DOHH2 (cell line): ENCODE measurements around the gene MROH2B.

Experiments used
- H3F3A ChIP-seq: fragments of 200-600 bp; sonication (generic), shearing (Covaris generic); 2 replicates; pipeline ENCODE4 v1.6.0; 2016; ENCODE audit warnings: antibody characterized with exemption, mild to moderate bottlenecking; ENCODE audit not compliant: control insufficient read depth, insufficient read depth
- H3K27ac ChIP-seq: fragments of 200-600 bp; sonication (generic); 2 replicates; pipeline ENCODE4 v1.5.1; 2014; ENCODE audit warnings: low read depth, mild to moderate bottlenecking, low read length, moderate library complexity
- H3K27me3 ChIP-seq: fragments of 200-600 bp; sonication (generic); 2 replicates; pipeline ENCODE4 v1.6.1; 2014; ENCODE audit warnings: mild to moderate bottlenecking, low read length, mixed read lengths; ENCODE audit not compliant: control insufficient read depth
- H3K36me3 ChIP-seq: fragments of 200-600 bp; sonication (generic); 2 replicates; pipeline ENCODE4 v1.6.1; 2014; ENCODE audit warnings: mild to moderate bottlenecking, low read length, moderate library complexity, mixed read lengths; ENCODE audit not compliant: control insufficient read depth
- H3K4me1 ChIP-seq: fragments of 200-600 bp; sonication (generic); 2 replicates; pipeline ENCODE4 v1.6.1; 2014; ENCODE audit warnings: mild to moderate bottlenecking, low read length, mixed read lengths; ENCODE audit not compliant: control insufficient read depth
- H3K4me2 ChIP-seq: fragments of 200-600 bp; sonication (generic); 2 replicates; pipeline ENCODE4 v1.6.0; 2014; ENCODE audit warnings: mild to moderate bottlenecking, low read length, moderate library complexity
- H3K4me3 ChIP-seq: fragments of 200-600 bp; sonication (generic); 2 replicates; pipeline ENCODE4 v1.5.1; 2014; ENCODE audit warnings: mild to moderate bottlenecking, low read length, mixed read lengths
- H3K79me2 ChIP-seq: fragments of 200-600 bp; sonication (generic); 2 replicates; pipeline ENCODE4 v1.6.1; 2014; ENCODE audit warnings: mild to moderate bottlenecking, low read length, mixed read lengths; ENCODE audit not compliant: control insufficient read depth
- H3K9me2 ChIP-seq: fragments of 200-600 bp; sonication (generic); replicated peaks from 2 replicates; pipeline ENCODE4 v1.6.1; 2014; ENCODE audit warnings: mild to moderate bottlenecking, low read length, mixed read lengths; ENCODE audit not compliant: control insufficient read depth
- H3K9me3 ChIP-seq: fragments of 200-600 bp; sonication (generic); 2 replicates; pipeline ENCODE4 v1.6.1; 2014; ENCODE audit warnings: antibody characterized with exemption, low read length, mixed read lengths; ENCODE audit not compliant: control insufficient read depth, insufficient read depth
- H4K20me1 ChIP-seq: fragments of 200-600 bp; sonication (generic); 2 replicates; pipeline ENCODE4 v1.6.0; 2014; ENCODE audit warnings: low read depth, mild to moderate bottlenecking, antibody characterized with exemption, low read length, moderate library complexity; ENCODE audit not compliant: control insufficient read depth, insufficient read depth
- CTCF ChIP-seq: fragments of 200-600 bp; sonication (generic); IDR thresholded peaks from one replicate; pipeline ENCODE4 v1.5.1; 2014; ENCODE audit warnings: antibody characterized with exemption, mild to moderate bottlenecking, low read depth, low read length; ENCODE audit not compliant: poor library complexity, severe bottlenecking
- EZH2phosphoT487 ChIP-seq: fragments of 200-600 bp; sonication (generic); IDR thresholded peaks from 2 replicates; pipeline ENCODE4 v1.6.1; 2017; ENCODE audit warnings: borderline replicate concordance, mild to moderate bottlenecking, antibody characterized with exemption, low read length, moderate library complexity, mixed read lengths

Gene MROH2B

GRCh38 chr5:41009232-41009631 is 61.9 kb downstream of the MROH2B start:
- Histone ChIP-seq H3K36me3 (no peaks in the 10 kb centered on the region), H3K4me3 (no peak overlapping the region), H3K4me2 (no peak overlapping the region), H4K20me1 (no peaks in the 10 kb centered on the region), H3K79me2 (no peaks in the 10 kb centered on the region), H3K27ac (no peak overlapping the region), H3K9me2 (no peaks in the 10 kb centered on the region), H3K27me3 (no peaks in the 10 kb centered on the region), H3F3A (no peaks in the 10 kb centered on the region), H3K9me3 (no peaks in the 10 kb centered on the region), H3K4me1 (no peaks in the 10 kb centered on the region)
- TF ChIP-seq CTCF: no peak
- no peak for TF ChIP-seq EZH2phosphoT487

GRCh38 chr5:41004931-41005330 is 66.2 kb downstream of the MROH2B start:
- Histone ChIP-seq H4K20me1 (no peaks in the 10 kb centered on the region), H3F3A (no peaks in the 10 kb centered on the region), H3K4me3 (no peak overlapping the region), H3K79me2 (no peaks in the 10 kb centered on the region), H3K27ac (no peak overlapping the region), H3K9me3 (no peaks in the 10 kb centered on the region), H3K36me3 (no peaks in the 10 kb centered on the region), H3K4me1 (no peaks in the 10 kb centered on the region), H3K9me2 (no peaks in the 10 kb centered on the region), H3K27me3 (no peaks in the 10 kb centered on the region), H3K4me2 (no peak overlapping the region)
- no peak for TF ChIP-seq CTCF
- no peak for TF ChIP-seq EZH2phosphoT487

- Histone ChIP-seq H3F3A (no peaks in the 10 kb centered on the region), H3K27ac (no peak overlapping the region), H3K9me2 (no peaks in the 10 kb centered on the region), H3K4me3 (no peak overlapping the region), H4K20me1 (no peaks in the 10 kb centered on the region), H3K4me2 (no peak overlapping the region), H3K9me3 (no peaks in the 10 kb centered on the region), H3K4me1 (no peaks in the 10 kb centered on the region), H3K79me2 (no peaks in the 10 kb centered on the region), H3K27me3 (no peaks in the 10 kb centered on the region), H3K36me3 (no peaks in the 10 kb centered on the region)
- TF ChIP-seq EZH2phosphoT487 (no peak), CTCF (no peak)
These were observed 67.3 kb downstream of the MROH2B start for GRCh38 chr5:41003670-41004376.
